Fibroblast of skin of abdomen (primary cell): ENCODE measurements around the gene TRIM65.
A peak's percentile ranks its signal among the peaks of the same experiment; 100 is the strongest.

Source experiments
- DNase-seq: peaks from one replicate; pipeline ENCODE4 v3.0.0-alpha.2; 2013

TRIM65 gene

GRCh38 chr17:75917141-75917916 lies 20.6 kb upstream of the TRIM65 start:
- no peak for DNase-seq

- DNase-seq, result no peak
Observed at GRCh38 chr17:75915268-75915667, 18.5 kb upstream of the TRIM65 start.

- no peak for DNase-seq
Observed at GRCh38 chr17:75914643-75915267, 18.0 kb upstream of the TRIM65 start.

GRCh38 chr17:75913537-75914210 lies 16.9 kb upstream of the TRIM65 start:
- no peak for DNase-seq

- no peak for DNase-seq
Observed at GRCh38 chr17:75910699-75911098, 13.9 kb upstream of the TRIM65 start.

GRCh38 chr17:75909812-75910274 lies 13.1 kb upstream of the TRIM65 start:
- no peak for DNase-seq

- no peak for DNase-seq
Observed at GRCh38 chr17:75909051-75909811, 12.5 kb upstream of the TRIM65 start.

- DNase-seq, result no peak
Observed at GRCh38 chr17:75908201-75908600, 11.4 kb upstream of the TRIM65 start.

GRCh38 chr17:75906143-75906884 lies 9.6 kb upstream of the TRIM65 start:
- DNase-seq, result no peak

- peak; percentile 93 for DNase-seq
Observed at GRCh38 chr17:75904749-75905521, 8.2 kb upstream of the TRIM65 start, which contains the start of gene MRPL38. MRPL38 (minus strand) TSS chr17:75904884; CDS start chr17:75904875, 9 bp downstream.

GRCh38 chr17:75902406-75902805 lies 5.7 kb upstream of the TRIM65 start:
- no peak for DNase-seq

GRCh38 chr17:75901727-75902126 lies 5.0 kb upstream of the TRIM65 start:
- no peak for DNase-seq

GRCh38 chr17:75900691-75901533 lies 4.2 kb upstream of the TRIM65 start:
- no peak for DNase-seq

- DNase-seq, result no peak
Observed at GRCh38 chr17:75899767-75900468, 3.2 kb upstream of the TRIM65 start.

GRCh38 chr17:75899353-75899752 lies 2.6 kb upstream of the TRIM65 start:
- no peak for DNase-seq

GRCh38 chr17:75898791-75899190 lies 2.0 kb upstream of the TRIM65 start:
- DNase-seq, result no peak

- no peak for DNase-seq
Observed at GRCh38 chr17:75898065-75898464, 1.3 kb upstream of the TRIM65 start.

- DNase-seq, result no peak
Observed at GRCh38 chr17:75897160-75898019, 639 bp upstream of the TRIM65 start.
